ENCODE data around the gene SUGCT.

DNA sequence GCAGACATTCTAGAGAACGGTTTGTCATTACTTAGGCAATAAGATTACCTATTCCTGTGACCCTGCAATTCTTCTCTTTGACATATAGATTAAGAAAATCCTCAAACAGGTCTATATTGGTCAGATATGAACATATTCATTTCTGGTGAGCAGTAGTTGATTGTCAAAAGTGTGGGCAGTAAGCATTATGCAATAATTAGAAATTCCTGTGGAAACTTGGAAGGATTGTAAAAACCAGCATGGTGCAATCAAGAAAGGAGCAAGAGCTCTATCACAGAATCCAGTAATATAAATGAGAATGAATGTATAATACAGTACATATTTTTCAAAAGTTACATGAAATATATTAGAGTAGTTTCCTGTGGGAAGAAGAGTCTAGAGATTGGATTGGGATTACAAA lies 406.5 kb downstream of the SUGCT start:
- no peak for TF ChIP-seq YY1 (IDR thresholded peaks at IDR 0.05; ENCODE audit: low read depth)
- no peak for TF ChIP-seq CREB1 (IDR thresholded peaks at IDR 0.05; ENCODE audit: low read depth)
- TF ChIP-seq NFIC (IDR thresholded peaks at IDR 0.05): no peak
- TF ChIP-seq EGR1 (IDR thresholded peaks at IDR 0.05): no peak
- TF ChIP-seq, protein P1, sequence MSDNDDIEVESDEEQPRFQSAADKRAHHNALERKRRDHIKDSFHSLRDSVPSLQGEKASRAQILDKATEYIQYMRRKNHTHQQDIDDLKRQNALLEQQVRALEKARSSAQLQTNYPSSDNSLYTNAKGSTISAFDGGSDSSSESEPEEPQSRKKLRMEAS (IDR thresholded peaks at IDR 0.05): no peak
- TF ChIP-seq, protein P2, sequence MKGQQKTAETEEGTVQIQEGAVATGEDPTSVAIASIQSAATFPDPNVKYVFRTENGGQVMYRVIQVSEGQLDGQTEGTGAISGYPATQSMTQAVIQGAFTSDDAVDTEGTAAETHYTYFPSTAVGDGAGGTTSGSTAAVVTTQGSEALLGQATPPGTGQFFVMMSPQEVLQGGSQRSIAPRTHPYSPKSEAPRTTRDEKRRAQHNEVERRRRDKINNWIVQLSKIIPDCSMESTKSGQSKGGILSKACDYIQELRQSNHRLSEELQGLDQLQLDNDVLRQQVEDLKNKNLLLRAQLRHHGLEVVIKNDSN (IDR thresholded peaks at IDR 0.05): no peak
- TF ChIP-seq TEAD4 (IDR thresholded peaks at IDR 0.05): no peak
- no peak for TF ChIP-seq EP300 (IDR thresholded peaks at IDR 0.05; ENCODE audit: borderline replicate concordance)
- TF ChIP-seq RAD21 (IDR thresholded peaks at IDR 0.05; ENCODE audit: low read depth): no peak
- TF ChIP-seq, protein P3, sequence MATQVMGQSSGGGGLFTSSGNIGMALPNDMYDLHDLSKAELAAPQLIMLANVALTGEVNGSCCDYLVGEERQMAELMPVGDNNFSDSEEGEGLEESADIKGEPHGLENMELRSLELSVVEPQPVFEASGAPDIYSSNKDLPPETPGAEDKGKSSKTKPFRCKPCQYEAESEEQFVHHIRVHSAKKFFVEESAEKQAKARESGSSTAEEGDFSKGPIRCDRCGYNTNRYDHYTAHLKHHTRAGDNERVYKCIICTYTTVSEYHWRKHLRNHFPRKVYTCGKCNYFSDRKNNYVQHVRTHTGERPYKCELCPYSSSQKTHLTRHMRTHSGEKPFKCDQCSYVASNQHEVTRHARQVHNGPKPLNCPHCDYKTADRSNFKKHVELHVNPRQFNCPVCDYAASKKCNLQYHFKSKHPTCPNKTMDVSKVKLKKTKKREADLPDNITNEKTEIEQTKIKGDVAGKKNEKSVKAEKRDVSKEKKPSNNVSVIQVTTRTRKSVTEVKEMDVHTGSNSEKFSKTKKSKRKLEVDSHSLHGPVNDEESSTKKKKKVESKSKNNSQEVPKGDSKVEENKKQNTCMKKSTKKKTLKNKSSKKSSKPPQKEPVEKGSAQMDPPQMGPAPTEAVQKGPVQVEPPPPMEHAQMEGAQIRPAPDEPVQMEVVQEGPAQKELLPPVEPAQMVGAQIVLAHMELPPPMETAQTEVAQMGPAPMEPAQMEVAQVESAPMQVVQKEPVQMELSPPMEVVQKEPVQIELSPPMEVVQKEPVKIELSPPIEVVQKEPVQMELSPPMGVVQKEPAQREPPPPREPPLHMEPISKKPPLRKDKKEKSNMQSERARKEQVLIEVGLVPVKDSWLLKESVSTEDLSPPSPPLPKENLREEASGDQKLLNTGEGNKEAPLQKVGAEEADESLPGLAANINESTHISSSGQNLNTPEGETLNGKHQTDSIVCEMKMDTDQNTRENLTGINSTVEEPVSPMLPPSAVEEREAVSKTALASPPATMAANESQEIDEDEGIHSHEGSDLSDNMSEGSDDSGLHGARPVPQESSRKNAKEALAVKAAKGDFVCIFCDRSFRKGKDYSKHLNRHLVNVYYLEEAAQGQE (IDR thresholded peaks at IDR 0.05; ENCODE audit: low read depth): no peak
- TF ChIP-seq TAF1 (IDR thresholded peaks at IDR 0.05; ENCODE audit: low read depth): no peak
- no peak for TF ChIP-seq TCF12 (IDR thresholded peaks at IDR 0.05; ENCODE audit: low read depth)

Measured in Ishikawa (cell line).